HepG2 (cell line): Measurements from ENCODE around the gene TXNIP.

Experiments
- EEA1 ChIP-seq: sonication (generic); formaldehyde crosslinking; IDR thresholded peaks from 2 replicates; pipeline ENCODE4 v1.5.1; 2020; ENCODE audit warnings: mild to moderate bottlenecking, missing genetic modification reagents, borderline replicate concordance
- ELF4 ChIP-seq: sonication (generic); formaldehyde crosslinking; IDR thresholded peaks from 2 replicates; pipeline ENCODE4 v1.5.0; 2020; ENCODE audit warnings: missing genetic modification reagents, mild to moderate bottlenecking, moderate library complexity, borderline replicate concordance
- RAD51 ChIP-seq: fragments of 450-650 bp; IDR thresholded peaks from 2 replicates; pipeline ENCODE4 v1.6.1; 2016; ENCODE audit warnings: borderline replicate concordance
- SMC3 ChIP-seq: IDR thresholded peaks from 2 replicates; pipeline ENCODE4 v1.6.1; 2011; ENCODE audit warnings: low read length, improper control_type of control experiment
- TF ChIP-seq, protein P1 (sequence below): sonication (generic); formaldehyde crosslinking; IDR thresholded peaks from 2 replicates; pipeline ENCODE4 v1.5.0; 2020; ENCODE audit warnings: missing genetic modification reagents, mild to moderate bottlenecking, borderline replicate concordance
- TF ChIP-seq, protein P2 (sequence below): sonication (generic); formaldehyde crosslinking; IDR thresholded peaks from 2 replicates; pipeline ENCODE4 v1.5.0; 2020; ENCODE audit warnings: mild to moderate bottlenecking, missing genetic modification reagents, moderate library complexity
- TF ChIP-seq, protein P3 (sequence below): sonication (generic); formaldehyde crosslinking; IDR thresholded peaks from 2 replicates; pipeline ENCODE4 v1.9.0; 2021; ENCODE audit warnings: missing genetic modification reagents, borderline replicate concordance

DNA sequence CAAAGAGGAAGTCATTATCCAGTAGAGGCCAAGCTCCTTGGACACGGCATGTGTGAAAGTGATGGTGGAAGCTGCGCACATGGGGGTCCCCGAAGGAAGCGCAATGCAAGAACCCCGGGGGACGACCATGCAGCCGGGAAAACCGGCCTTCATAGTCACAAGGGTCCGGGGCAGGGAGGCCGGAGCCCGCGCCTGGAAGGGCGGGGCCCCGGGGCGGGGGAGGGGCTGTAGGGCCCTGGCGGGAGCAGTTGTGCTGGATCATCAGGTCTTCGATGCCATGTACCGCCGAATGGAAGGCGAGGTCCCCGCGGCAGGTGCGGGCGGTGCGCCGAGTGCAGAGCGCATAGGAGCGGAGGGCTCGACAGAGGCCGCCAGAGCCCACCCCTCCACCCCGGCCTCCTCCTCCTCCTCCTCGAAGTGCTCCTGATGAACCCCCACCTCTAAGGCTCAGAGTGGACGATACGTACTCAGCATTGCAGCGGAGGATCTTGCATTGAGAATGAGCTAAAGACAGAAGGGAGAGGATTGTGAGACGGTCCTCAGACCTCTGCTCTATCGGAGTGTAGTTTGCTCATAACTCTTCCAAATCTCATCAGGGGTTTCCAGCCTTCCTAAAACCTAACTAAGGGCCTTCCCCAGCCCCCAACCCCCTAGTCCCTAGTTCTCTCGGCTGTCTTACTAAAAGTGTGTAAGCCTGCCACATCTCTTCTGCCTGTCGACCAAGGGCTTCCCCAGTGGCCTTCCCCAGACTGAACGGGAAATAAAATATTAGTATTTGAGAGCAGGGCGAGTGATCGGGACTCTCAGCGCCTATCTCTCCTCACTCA is 23.1 kb upstream of the TXNIP start:
- TF ChIP-seq, protein P1, sequence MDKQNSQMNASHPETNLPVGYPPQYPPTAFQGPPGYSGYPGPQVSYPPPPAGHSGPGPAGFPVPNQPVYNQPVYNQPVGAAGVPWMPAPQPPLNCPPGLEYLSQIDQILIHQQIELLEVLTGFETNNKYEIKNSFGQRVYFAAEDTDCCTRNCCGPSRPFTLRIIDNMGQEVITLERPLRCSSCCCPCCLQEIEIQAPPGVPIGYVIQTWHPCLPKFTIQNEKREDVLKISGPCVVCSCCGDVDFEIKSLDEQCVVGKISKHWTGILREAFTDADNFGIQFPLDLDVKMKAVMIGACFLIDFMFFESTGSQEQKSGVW (CRISPR knock-in tag): no peak
- TF ChIP-seq EEA1 (CRISPR knock-in tag): no peak
- no peak for TF ChIP-seq SMC3
- no peak for TF ChIP-seq ELF4 (CRISPR knock-in tag)
- TF ChIP-seq, protein P2, sequence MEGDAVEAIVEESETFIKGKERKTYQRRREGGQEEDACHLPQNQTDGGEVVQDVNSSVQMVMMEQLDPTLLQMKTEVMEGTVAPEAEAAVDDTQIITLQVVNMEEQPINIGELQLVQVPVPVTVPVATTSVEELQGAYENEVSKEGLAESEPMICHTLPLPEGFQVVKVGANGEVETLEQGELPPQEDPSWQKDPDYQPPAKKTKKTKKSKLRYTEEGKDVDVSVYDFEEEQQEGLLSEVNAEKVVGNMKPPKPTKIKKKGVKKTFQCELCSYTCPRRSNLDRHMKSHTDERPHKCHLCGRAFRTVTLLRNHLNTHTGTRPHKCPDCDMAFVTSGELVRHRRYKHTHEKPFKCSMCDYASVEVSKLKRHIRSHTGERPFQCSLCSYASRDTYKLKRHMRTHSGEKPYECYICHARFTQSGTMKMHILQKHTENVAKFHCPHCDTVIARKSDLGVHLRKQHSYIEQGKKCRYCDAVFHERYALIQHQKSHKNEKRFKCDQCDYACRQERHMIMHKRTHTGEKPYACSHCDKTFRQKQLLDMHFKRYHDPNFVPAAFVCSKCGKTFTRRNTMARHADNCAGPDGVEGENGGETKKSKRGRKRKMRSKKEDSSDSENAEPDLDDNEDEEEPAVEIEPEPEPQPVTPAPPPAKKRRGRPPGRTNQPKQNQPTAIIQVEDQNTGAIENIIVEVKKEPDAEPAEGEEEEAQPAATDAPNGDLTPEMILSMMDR (CRISPR knock-in tag): no peak
- TF ChIP-seq, protein P3, sequence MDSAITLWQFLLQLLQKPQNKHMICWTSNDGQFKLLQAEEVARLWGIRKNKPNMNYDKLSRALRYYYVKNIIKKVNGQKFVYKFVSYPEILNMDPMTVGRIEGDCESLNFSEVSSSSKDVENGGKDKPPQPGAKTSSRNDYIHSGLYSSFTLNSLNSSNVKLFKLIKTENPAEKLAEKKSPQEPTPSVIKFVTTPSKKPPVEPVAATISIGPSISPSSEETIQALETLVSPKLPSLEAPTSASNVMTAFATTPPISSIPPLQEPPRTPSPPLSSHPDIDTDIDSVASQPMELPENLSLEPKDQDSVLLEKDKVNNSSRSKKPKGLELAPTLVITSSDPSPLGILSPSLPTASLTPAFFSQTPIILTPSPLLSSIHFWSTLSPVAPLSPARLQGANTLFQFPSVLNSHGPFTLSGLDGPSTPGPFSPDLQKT: no peak
- no peak for TF ChIP-seq RAD51
